DND-41 (cell line): Measurements from ENCODE around the gene CTSA.

Experiments used
- ATAC-seq: fragments of 200-7000 bp; cut with Tn5 transposase; 3 replicates; pipeline ENCODE4 v1.9.1; 2021; ENCODE audit warnings: low read depth; ENCODE audit not compliant: insufficient read depth
- DNase-seq: peaks from one replicate; pipeline ENCODE4 v3.0.0-alpha.2; 2020
- H2AFZ ChIP-seq: 2 replicates; pipeline ENCODE4 v1.6.0; 2012; ENCODE audit warnings: low read depth, low read length
- H3K27ac ChIP-seq: 2 replicates; pipeline ENCODE4 v1.5.1; 2012; ENCODE audit warnings: low read length, inconsistent platforms
- H3K27me3 ChIP-seq: fragments of 200-600 bp; sonication (generic); 2 replicates; pipeline ENCODE4 v1.6.0; 2012; ENCODE audit warnings: low read length, mild to moderate bottlenecking, inconsistent platforms; ENCODE audit not compliant: insufficient read depth, poor library complexity
- H3K36me3 ChIP-seq: 2 replicates; pipeline ENCODE4 v1.5.1; 2012; ENCODE audit warnings: low read length, inconsistent platforms; ENCODE audit not compliant: insufficient read depth
- H3K4me1 ChIP-seq: 2 replicates; pipeline ENCODE4 v1.5.1; 2012; ENCODE audit warnings: mild to moderate bottlenecking, low read length; ENCODE audit not compliant: insufficient read depth
- H3K4me2 ChIP-seq: 2 replicates; pipeline ENCODE4 v1.6.0; 2012; ENCODE audit warnings: mild to moderate bottlenecking, moderate library complexity, low read length, inconsistent platforms; ENCODE audit not compliant: insufficient read depth
- H3K4me3 ChIP-seq, 2 experiments: fragments of 200-600 bp in 1 of 2; shearing (Covaris generic) in 1 of 2; 2 replicates each; pipeline ENCODE4 v1.5.1; 2012 to 2016; ENCODE audit warnings: inconsistent platforms in 2 of 2, low read length in 2 of 2, mild to moderate bottlenecking in 2 of 2, low read depth in 1 of 2, moderate library complexity in 1 of 2
- H3K79me2 ChIP-seq: 2 replicates; pipeline ENCODE4 v1.6.0; 2012; ENCODE audit warnings: low read length, inconsistent platforms; ENCODE audit not compliant: insufficient read depth
- H3K9ac ChIP-seq: 2 replicates; pipeline ENCODE4 v1.6.0; 2012; ENCODE audit warnings: low read depth, mild to moderate bottlenecking, inconsistent platforms, low read length, moderate library complexity
- H3K9me3 ChIP-seq: 2 replicates; pipeline ENCODE4 v1.5.1; 2012; ENCODE audit warnings: low read length, moderate library complexity, mild to moderate bottlenecking, inconsistent platforms; ENCODE audit not compliant: insufficient read depth, severe bottlenecking
- H4K20me1 ChIP-seq: 2 replicates; pipeline ENCODE4 v1.6.0; 2012; ENCODE audit warnings: low read length; ENCODE audit not compliant: insufficient read depth
- CTCF ChIP-seq: IDR thresholded peaks from 2 replicates; pipeline ENCODE4 v1.5.1; 2012; ENCODE audit warnings: borderline replicate concordance, low read length, moderate library complexity, mild to moderate bottlenecking; ENCODE audit not compliant: poor library complexity, severe bottlenecking; ENCODE audit errors: extremely low read depth
- EZH2 ChIP-seq: IDR thresholded peaks from 3 replicates; pipeline ENCODE4 v1.6.1; 2012; ENCODE audit warnings: borderline replicate concordance, low read depth, mild to moderate bottlenecking, moderate library complexity, low read length, inconsistent platforms; ENCODE audit not compliant: severe bottlenecking

Gene CTSA

GRCh38 chr20:45946149-45946970 lies 55.2 kb downstream of the CTSA start:
- DNase-seq (no peak), ATAC-seq (no peak)
- no peak overlapping the region for H3K4me3 ChIP-seq
- H3K27me3 ChIP-seq, result no peaks in the 10 kb centered on the region
- H3K79me2 ChIP-seq, result no peaks in the 10 kb centered on the region
- TF ChIP-seq CTCF (no peak), EZH2 (no peak)
- H3K4me1 ChIP-seq, result no peaks in the 10 kb centered on the region
- H3K27ac ChIP-seq, result no peak overlapping the region
- H3K9ac ChIP-seq, result no peak overlapping the region
- H3K4me2 ChIP-seq, result no peak overlapping the region
- peaks cover 90% of the 10 kb centered on the region for H3K36me3 ChIP-seq
- H3K9me3 ChIP-seq, result no peaks in the 10 kb centered on the region
- H4K20me1 ChIP-seq, result peaks cover 19% of the 10 kb centered on the region
- no peak overlapping the region for H2AFZ ChIP-seq

DNA sequence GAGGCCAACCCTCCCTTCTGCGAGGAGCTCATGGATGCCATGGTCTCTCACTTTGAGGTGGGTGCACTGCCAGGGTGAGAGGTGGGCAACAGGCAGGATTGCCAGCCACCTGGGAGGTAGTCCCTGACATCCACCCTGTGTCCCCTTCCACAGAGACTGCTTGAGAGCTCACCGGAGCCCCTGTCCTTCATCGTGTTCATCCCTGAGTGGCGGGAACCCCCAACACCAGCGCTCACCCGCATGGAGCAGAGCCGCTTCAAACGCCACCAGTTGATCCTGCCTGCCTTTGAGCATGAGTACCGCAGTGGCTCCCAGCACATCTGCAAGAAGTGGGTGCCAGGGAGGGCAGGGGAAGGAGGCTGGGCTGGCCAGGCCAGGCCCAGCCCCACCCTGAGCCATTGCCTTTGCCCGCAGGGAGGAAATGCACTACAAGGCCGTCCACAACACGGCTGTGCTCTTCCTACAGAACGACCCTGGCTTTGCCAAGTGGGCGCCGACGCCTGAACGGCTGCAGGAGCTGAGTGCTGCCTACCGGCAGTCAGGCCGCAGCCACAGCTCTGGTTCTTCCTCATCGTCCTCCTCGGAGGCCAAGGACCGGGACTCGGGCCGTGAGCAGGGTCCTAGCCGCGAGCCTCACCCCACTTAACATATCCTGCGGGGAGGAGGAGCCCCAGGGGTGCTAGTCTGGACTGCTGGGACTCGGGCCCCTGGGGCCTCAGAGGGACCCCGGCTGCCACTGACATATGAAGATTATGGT lies 56.2 kb downstream of the CTSA start:
- Histone ChIP-seq H3K27ac (no peak overlapping the region), H3K27me3 (no peaks in the 10 kb centered on the region), H4K20me1 (peaks cover 19% of the 10 kb centered on the region), H3K9me3 (no peaks in the 10 kb centered on the region), H3K4me2 (no peak overlapping the region), H2AFZ (no peak overlapping the region), H3K36me3 (peaks cover 95% of the 10 kb centered on the region), H3K79me2 (no peaks in the 10 kb centered on the region), H3K9ac (no peak overlapping the region), H3K4me3 (no peak overlapping the region), H3K4me1 (no peaks in the 10 kb centered on the region)
- TF ChIP-seq CTCF (no peak), EZH2 (no peak)
- ATAC-seq (no peak), DNase-seq (no peak)

- Histone ChIP-seq H3K27ac (peak overlapping the region; percentile 5; the same call in 1 of the 2 replicates), H2AFZ (no peak overlapping the region), H3K79me2 (no peaks in the 10 kb centered on the region), H3K36me3 (peaks cover 95% of the 10 kb centered on the region), H3K27me3 (no peaks in the 10 kb centered on the region), H3K4me2 (no peak overlapping the region), H3K9me3 (no peaks in the 10 kb centered on the region), H4K20me1 (peaks cover 19% of the 10 kb centered on the region), H3K4me1 (no peaks in the 10 kb centered on the region), H3K4me3 (no peak overlapping the region), H3K9ac (no peak overlapping the region)
- DNase-seq, result no peak
- ATAC-seq, result peak; percentile 10; the same call in 2 of the 3 replicates
- TF ChIP-seq CTCF (no peak), EZH2 (no peak)
Observed at GRCh38 chr20:45948261-45948733, 57.2 kb downstream of the CTSA start.
